KG1 (cell line): ENCODE measurements around the gene IRF5.
"Not testable (repeated sequence)": the region's sequence is repeated elsewhere in the genome, so short reads cannot be mapped to it uniquely, and the experiment has no call there.

ENCODE experiments used
- DNase-seq: peaks from one replicate; lab custom pipeline; 2025; lab: John Stamatoyannopoulos, UW

IRF5 gene

DNA sequence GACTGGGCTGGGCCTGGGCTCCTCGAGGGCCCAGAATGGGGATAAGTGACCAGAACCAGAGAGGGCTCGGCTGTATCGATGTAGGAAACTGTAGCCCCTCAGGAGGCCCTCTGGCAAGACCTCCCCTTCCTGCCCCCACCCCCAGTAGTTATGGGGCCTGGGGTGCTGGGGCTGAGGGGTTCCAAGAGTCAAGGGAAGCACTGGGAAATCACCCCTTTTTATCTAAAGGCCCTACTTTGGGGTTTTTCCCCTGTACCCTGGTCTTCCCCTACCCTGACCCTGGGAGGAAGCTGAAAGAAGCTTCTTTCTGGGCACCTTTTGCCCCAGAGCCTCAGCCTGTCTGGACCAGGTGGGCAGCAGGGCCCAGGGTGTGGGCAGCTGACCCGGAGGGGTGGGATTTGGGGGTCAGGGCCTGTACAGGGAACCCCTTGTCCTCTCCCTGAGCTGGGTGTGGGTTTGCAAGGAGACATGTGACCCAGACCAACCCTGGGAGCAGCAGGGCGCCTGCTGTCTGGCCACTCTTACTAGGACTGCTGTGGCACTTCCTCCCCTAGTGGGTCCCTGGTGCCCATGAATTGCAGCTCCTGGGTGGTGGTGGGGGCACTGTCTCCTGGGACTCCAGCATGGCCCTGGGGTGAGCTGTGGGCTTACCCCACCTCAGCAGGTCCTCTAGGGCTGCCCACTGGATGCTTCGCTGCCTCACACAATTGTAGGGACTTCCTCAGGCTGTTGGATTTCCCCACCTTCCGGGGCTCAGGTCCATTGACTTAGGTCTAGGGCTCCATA is 1.5 kb downstream of the IRF5 start:
- DNase-seq, result no peak

DNA sequence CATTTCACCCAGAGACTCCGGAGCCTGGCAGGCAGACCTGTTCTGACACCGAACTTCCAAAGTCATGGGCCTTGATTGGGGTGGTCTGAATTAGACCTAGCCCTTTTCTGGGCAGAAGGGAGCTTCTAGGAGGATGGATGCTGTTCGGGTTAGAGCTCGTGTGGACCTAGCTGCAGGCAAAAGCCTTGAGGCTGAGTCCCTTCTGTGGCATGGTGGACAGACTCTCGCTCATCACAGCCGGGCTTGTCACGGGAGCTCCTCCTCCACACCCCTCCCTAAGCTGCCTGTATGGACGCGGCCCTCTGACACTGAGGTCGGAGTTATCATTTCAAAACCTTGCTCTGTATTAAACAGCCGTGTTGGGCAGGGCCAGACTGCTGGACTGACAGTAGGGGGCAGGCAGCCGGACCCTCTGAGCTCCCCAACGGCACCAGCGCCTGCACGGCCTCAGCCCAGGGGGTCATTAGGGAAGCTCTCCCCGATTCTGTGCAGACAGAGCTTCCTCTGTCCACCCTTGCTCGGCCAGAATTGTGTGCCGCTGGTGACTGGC is 2.2 kb downstream of the IRF5 start:
- no peak for DNase-seq

DNA sequence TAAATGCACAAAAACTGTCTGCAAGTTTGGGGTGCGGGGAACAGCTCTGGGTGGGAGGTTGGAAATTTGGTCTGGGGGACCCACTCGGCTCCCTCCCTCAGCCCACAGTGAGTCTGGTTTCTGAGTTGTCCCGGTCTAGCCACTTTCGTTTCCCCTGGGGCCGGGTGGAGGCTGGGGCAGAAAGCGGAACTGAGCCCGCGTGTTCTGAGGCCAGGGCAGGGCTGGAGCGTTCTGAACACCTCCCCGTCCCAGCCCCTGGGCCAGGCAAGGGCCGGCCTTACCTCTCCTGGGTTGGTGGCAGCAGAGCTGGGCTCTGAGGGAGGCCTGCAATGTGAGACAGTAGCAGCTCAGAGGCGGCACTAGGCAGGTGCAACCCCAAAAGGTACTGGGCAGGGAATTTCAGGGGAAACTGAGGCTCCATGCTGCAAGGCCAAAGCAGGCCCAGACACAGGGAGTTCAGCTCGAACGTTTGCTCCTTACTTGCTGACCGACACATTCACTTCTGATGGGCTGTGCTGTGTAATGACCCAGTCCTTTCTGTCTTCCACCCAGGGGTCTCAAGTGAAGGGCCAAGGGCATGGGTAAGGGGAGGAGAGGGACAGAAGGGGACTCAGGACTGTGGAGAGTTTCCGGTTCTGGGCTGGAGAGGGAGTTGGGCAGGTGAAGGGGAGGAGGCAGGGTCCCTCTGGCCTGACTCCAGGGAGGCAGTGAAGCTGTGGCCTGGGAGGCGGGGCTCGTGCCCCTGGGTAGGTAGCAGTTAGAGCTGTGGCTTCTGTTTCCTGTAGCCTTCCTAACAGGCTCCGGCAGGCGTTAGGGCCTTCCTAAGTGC is 3.0 kb downstream of the IRF5 start:
- DNase-seq, result peak; percentile 59

DNA sequence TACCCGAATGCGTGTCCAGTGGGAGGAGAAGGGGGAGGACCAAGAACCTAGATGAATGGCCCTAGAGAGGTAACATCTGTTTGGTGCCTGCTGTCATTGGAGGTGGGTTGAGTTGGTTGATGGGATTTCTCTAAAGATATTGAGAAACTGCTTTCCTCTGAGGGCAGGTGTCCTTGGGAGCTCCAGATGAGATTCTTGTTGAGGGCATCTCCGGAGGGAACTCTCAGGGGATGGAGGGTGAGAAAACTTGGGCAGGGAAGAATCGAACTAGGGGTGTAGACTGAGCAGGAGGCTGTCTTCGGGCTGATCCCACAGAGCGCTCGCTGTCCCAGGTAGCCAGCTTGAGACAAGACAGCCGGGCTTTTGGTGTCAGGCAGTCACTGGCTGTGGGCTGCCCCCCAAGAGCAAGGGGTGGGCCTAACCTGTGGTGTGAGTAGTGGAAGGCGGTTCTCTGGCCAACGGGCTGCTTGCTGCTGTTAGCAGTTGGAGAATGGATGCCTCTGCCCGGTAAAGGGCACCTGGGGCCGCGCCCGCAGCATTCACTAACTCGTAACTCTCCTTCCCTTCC is 3.7 kb downstream of the IRF5 start:
- DNase-seq, result no peak

DNA sequence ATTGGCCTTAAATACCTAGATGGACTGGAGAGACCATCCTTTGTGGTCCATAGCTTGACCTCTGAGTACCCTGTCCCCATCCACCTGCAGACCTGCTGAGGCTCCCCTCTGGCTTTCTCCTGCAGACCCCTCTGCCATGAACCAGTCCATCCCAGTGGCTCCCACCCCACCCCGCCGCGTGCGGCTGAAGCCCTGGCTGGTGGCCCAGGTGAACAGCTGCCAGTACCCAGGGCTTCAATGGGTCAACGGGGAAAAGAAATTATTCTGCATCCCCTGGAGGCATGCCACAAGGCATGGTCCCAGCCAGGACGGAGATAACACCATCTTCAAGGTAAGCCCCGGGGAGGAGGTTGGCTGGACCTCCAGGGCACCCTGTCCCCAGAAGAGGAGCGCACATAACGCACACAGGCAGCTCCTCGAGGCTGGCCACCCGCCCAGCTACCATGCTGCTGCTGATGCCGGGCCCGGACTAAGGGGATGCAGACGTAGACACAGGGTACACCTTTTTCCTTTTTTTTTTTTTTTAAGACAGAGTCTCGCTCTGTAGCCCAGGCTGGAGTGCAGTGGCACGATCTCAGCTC is 4.3 kb downstream of the IRF5 start:
- DNase-seq, result no peak

DNA sequence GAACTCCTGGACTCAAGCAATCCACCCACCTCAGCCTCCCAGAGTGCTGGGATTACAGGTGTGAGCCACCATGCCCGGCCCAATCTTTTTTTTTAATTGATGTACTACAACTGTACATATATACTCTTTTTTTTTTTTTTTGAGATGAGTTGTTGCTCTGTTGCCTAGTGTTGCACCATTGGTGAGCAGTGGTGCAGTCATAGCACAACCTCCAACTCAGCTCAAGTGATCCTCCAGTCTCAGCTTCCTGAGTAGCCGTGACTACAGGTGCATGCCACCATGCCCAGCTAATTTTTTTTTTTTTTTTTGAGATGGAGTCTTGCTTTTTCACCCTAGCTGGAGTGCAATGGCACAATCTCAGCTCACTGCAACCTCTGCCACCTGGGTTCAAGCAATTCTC is 5.5 kb downstream of the IRF5 start:
- not testable (repeated sequence) for DNase-seq

DNA sequence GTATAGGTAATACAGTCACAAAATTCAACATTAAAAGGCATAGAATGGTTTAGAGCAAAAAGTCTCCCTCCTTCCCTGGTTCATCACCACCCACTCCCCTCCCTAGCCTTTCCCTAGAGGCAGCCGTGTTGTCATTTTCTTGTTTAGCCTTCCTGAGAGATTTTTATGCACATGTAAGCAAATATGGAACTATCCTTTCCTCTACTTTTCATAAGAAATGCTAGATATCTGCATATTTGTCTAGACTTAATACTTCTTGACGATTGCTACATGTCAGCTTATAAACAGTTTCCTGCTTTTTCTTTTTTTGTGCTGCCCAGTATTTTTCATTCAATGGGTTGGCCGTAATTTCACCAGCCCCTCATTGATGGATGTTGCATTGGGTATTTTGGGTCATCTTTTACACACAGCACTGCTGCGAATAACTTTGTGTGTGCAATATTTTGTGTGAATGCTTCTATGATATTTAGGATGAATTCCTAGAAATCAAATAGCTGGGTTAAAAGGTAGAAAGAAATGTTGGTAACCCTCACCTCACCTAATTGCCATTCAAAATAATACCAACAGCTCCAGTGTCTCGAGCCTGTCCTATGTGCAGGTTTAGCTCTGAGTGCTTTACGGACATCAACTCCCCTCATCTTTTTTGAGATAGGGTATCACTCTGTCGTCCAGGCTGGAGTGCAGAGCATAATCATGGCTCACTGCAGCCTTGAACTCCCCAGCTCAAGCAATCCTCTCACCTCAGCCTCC is 6.9 kb downstream of the IRF5 start:
- DNase-seq, result no peak

DNA sequence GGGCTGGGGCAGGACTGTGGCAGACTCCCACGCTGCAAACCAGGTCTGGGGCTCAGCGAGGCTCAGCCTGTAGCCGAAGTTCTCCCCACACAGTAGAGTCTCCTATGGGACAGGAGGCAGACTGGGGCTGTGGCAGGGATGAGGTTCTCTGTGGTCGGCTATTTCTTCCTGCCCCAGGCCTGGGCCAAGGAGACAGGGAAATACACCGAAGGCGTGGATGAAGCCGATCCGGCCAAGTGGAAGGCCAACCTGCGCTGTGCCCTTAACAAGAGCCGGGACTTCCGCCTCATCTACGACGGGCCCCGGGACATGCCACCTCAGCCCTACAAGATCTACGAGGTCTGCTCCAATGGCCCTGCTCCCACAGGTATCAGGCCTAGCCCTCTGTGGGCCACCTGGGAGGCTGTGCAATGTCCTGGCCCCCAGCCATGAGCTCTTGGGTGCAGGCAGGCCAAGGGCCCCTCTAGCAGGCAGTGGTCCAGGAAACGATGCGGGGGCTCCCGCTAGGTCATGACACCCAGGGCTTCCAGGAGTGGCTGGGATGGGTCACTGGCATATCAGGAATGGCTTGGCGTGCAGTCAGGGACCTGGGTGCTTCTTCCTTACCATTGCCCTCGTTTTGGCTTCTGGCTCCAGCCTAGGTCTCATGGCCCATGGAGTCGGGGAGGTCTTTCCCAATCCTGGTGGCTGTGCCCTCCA is 8.1 kb downstream of the IRF5 start:
- no peak for DNase-seq

DNA sequence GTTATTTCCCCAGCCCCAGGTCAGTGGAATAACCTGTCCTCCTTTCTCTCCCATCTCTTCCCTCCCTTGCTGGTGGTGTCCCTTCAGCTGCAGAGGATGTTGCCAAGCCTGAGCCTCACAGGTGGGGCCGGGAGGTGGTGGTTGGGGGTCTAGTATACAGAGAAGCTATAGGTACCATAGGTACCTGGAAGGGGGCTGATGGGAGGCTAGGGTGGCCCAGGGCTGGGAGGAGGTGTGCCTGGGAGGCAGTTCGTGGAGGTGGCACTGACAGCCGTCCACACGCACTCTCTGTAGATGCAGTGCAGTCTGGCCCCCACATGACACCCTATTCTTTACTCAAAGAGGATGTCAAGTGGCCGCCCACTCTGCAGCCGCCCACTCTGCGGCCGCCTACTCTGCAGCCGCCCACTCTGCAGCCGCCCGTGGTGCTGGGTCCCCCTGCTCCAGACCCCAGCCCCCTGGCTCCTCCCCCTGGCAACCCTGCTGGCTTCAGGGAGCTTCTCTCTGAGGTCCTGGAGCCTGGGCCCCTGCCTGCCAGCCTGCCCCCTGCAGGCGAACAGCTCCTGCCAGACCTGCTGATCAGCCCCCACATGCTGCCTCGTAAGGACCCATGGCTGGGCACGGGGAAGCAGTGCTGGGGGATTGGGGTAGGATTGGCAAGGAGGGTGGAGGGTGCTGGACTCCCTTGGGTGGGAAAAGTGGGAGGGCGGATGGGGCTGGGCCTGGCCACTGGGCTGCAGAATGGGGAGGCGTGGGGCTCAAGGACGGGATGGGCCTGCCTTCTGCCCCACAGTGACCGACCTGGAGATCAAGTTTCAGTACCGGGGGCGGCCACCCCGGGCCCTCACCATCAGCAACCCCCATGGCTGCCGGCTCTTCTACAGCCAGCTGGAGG is 9.5 kb downstream of the IRF5 start:
- no peak for DNase-seq

DNA sequence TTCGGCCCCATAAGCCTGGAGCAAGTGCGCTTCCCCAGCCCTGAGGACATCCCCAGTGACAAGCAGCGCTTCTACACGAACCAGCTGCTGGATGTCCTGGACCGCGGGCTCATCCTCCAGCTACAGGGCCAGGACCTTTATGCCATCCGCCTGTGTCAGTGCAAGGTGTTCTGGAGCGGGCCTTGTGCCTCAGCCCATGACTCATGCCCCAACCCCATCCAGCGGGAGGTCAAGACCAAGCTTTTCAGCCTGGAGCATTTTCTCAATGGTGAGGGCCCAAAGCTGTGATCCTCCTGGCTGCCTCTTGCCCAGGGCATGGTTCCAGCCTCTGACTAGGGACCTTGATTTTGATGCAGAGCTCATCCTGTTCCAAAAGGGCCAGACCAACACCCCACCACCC is 10.1 kb downstream of the IRF5 start:
- no peak for DNase-seq

DNA sequence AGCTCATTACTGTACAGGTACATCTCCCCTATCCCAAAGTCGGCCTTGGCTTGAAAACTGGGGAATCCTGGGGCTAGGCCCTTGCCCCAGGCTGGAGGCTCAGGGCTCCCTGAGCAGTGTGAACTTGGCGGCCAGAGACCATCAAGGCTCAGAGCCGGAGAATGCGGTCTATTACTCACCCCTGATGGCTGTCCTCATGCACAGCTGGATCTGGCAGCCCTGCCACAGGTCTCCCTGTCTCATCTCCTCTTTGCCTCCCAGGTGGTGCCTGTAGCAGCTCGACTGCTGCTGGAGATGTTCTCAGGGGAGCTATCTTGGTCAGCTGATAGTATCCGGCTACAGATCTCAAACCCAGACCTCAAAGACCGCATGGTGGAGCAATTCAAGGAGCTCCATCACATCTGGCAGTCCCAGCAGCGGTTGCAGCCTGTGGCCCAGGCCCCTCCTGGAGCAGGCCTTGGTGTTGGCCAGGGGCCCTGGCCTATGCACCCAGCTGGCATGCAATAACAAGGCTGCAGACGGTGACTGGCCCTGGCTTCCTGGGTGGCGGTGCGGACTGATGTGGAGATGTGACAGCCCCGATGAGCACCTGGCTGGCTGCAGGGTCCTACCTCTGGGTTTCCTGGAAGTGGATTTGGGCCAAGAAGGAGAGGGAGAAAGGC is 10.7 kb downstream of the IRF5 start:
- no peak for DNase-seq

DNA sequence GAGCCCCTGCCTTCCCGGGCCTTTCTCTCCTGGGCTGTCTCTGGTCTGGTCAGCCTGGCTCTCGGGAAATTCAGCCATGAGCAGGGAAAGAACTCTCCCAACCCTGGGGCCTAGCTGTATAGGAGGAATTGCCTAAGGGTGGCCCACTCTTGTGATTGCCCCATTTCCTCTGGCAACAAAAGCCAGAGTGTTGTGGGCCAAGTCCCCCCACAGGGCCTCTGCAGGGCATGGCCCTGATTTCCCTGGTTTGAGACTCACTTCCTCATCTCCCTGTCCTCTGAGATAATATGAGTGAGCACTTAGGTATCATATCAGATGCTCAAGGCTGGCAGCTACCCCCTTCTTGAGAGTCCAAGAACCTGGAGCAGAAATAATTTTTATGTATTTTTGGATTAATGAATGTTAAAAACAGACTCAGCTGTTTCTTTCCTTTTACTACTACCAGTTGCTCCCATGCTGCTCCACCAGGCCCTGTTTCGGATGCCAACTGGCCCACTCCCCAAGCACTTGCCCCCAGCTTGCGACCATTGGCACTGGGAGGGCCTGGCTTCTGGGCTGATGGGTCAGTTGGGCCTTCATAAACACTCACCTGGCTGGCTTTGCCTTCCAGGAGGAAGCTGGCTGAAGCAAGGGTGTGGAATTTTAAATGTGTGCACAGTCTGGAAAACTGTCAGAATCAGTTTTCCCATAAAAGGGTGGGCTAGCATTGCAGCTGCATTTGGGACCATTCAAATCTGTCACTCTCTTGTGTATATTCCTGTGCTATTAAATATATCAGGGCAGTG is 11.4 kb downstream of the IRF5 start:
- DNase-seq, result no peak

DNA sequence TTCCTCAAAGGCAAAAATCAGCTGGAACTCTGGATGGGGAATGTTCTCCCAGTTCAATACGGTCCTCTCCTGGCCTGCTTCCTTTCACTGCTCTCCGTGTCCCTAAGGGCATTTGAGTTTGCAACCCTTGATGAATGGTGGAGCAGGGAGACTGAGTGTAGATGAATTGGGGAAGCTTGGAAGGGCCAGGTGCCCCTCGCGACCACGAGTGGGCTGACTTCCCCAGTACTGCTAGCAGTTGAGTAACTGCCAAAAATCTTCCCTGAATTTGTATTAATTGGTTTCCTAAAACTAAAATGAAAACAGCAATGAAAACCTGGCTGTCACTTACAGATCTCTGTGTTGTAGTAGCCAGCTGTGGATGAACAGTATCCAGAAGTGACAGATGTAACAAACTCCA is 13.6 kb downstream of the IRF5 start:
- no peak for DNase-seq

DNA sequence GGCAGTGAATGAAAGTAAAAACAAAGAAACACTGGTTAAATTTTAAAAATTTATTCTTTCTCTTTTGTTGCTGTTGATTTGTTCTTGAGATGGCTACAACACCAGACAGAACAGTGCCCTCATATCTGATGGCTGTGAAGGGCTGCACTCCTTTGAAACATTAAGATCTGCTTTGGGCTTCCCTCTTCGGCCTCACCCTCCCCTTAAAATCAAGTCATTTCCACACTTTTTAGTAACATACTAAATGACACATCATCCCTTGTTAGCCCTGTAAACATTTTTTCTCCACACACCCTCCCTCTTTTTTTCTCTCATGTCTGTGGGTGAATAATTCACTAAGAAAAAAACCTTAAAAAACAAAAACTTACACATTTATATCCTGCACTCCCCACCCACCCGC is 16.4 kb downstream of the IRF5 start:
- no peak for DNase-seq

DNA sequence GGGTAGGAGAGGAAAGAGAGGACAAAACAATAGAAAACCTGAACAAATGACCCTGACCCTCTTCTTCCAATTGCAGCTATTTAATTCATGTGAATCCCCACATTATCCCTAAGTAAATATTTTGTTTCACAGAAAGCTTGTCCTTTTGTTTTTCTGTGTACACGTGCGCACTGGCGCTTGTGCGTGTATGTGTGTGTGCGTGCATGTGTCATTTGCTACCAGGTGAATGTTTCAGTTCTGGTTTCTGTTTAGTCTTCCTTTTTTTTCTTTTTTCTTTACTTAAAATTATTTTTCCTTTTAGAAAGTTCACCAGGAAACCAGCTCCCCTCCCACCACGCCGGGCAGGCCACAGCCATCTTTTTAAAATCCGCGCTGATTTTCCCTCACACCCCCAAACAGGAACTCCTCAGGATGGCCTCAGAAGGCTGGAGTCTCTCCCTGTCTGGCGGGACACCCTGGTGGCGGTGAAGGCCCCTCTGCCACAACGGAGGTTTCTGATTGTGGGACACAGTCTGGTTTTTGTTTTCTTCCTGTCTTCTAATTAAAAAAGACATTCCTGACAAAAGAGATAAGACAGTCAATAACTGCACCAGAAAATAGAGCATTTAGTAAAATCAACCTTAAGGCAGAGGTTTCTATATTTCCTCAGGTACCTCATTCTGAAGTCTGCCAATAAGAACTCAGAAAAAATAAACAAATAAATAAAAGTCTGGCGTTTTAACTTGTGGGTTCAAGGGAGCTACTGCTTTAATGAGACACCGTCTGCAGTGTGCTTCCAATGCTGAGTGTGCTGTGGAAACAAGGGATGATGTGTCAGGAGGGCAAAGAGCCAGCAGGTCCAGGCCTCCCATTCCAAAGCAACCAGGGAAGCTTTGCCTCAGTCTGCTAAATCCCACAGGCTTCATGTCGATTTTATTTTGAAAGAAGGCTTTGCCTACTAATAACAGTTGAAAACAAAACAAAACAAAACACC is 17.4 kb downstream of the IRF5 start:
- DNase-seq, result no peak

DNA sequence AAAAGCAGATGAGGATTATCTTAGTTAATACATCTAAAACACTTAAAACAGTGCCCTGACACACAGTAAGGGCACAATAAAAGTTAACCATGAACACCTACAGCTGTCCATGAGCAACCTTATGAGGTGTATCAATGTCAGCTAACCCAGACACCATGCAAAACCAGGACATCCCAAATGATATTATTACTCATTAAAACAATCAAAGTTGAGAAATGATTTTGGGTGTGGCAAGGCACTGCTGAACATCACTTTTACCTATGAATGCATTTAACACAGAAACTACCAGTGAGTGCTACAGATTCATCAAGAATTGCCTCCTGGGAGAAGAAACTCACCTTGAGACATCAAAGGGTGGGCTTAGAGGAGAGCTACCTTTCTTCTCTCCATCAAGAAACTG is 18.3 kb downstream of the IRF5 start:
- no peak for DNase-seq

DNA sequence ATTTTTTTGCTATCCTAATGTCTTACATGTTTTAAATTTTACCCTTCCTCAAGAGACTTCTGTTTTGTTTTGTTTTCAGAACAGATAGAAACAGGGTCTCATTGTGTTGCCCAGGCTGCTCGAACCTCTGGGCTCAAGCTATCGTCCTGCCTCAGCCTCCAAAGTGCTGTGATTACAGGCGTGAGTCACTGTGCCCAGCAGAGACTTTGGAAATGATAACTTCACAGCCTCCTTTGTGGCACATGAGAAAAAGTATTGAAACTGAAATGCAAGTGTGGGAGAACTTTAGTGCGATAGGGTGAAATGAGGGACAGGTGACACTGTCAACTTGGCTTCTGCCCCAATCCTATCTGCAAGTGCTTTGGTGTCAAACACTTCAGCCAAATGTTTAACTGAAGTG is 21.6 kb downstream of the IRF5 start:
- DNase-seq, result no peak
